ENCODE results near the gene TRIM41.
"Not testable (repeated sequence)": the region's sequence is repeated elsewhere in the genome, so short reads cannot be mapped to it uniquely, and the experiment has no call there.

The TRIM41 gene

DNA sequence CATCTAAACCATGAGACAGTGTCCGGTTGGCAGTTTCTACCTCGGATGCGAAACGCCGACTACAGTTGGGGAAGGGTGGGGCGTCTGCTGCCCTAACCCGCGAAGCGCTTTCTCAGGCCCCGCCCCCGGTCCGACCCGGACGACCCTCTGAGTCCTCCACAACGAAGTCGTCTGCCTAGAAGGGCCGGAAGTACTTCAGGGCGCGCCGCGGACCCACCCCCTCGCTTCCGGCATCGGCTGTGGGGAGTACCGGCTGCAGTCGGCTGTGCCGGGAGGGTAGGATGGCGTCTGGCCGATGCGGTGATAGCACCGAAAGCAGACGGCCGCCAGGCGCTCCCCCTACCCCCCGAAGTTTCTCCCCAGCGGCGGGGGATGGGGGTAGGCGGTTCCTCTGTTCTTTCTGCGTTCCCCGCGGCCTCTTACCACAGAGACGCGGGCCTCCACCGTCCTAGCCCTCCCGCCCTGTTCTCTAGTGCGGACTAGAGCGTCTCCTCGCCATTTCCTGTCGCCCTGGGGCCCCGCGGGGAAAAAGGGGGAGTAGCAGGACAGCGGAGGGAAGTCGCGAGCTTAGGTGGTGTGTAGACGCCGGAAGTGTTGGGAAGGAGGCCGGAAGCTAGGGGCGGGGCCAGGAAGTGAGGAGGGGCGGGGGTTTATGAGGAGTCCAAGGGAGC, at the start of gene TRIM41:
TRIM41 (plus strand) TSS at position 224 of the 671 bp plus-strand sequence. CDS start 719 bp downstream, outside the sequence.
- peak; percentile 97 for DNase-seq

DNA sequence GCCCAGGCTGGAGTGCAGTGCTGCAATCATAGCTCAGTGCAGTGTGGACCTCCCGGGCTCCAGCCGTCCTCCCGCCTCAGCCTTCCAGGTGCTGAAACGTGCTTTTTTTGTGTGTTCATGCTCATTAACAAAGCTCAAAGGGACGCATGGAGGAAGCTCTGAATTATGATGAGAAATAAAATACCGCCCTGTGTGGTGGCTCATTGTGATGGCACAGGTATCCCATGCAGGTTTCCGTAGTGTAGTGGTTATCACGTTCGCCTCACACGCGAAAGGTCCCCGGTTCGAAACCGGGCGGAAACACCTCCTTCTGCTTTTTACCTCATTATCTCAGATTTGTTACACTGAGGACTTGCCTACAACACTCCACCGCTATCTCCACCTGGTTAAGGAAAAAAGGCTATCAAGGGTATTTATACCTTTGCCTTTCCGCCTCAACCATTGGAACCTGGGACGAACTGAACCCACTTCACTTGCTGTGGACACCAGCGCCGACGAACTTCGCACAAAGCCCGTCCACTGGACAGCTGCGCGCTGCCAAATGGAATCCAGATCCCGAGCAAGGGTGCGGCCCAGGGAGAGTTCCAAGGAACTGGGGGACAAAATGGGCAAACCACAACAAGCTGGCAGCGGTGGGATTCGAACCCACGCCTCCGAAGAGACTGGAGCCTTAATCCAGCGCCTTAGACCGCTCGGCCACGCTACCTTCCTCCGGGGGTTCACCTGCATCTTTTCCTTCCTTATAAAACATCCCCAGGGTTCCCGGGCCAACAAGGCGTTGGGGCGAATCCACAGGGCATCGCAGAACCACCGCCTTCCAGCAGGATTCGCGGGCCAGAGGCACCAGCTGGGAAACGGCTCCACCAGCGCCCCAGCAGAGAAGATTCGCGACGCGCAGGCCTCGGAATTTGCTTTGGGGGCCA, 49.4 kb upstream of the TRIM41 start:
- peak; percentile 76 for DNase-seq

DNA sequence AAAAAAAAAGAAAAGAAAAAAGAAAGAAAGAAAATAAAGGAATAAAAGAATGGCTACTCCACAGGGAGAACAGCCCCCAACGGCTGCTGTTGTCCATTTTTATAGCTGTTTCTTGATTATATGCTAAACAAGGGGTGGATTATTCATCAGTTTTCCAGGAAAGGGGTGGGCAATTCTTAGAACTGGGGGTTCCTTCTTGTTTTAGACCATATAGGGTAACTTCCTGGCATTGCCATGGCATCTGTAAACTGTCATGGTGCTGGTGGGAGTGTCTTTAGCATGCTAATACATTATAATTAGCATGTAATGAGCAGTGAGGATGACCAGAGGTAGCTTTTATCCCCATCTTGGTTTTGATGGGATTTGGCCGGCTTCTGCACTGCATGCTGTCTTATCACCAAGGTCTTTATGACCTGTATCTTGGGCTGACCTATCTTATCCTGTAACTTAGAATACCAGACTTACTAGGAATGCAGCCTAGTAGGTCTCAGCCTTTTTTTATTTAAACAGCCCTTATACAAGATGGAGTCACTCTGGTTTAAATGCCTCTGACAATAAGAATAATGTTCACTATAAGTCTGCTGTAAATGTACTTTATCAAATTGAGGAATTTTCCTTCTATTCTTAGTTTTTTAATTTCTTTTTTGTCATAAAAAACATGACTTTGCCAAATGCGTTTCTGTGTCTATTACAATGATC, 46.7 kb upstream of the TRIM41 start:
- no peak for DNase-seq

DNA sequence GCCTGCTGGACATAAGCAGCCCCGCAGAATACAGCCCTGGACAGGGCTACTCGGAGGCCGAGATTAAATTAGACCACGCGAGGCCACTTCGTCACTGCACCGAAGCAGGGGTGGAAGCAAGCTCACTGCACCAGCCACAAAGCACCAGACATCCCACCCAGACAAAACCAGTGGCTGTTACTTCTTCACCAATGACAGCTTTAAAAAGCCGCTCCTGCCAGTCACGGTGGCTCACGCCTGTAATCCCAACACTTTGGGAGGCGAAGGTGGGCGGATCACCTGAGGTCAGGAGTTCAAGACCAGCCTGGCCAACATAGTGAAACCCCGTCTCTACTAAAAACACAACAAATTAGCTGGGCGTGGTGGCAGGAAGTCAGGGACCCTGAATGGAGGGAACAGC, 45.5 kb upstream of the TRIM41 start:
- not testable (repeated sequence) for DNase-seq

DNA sequence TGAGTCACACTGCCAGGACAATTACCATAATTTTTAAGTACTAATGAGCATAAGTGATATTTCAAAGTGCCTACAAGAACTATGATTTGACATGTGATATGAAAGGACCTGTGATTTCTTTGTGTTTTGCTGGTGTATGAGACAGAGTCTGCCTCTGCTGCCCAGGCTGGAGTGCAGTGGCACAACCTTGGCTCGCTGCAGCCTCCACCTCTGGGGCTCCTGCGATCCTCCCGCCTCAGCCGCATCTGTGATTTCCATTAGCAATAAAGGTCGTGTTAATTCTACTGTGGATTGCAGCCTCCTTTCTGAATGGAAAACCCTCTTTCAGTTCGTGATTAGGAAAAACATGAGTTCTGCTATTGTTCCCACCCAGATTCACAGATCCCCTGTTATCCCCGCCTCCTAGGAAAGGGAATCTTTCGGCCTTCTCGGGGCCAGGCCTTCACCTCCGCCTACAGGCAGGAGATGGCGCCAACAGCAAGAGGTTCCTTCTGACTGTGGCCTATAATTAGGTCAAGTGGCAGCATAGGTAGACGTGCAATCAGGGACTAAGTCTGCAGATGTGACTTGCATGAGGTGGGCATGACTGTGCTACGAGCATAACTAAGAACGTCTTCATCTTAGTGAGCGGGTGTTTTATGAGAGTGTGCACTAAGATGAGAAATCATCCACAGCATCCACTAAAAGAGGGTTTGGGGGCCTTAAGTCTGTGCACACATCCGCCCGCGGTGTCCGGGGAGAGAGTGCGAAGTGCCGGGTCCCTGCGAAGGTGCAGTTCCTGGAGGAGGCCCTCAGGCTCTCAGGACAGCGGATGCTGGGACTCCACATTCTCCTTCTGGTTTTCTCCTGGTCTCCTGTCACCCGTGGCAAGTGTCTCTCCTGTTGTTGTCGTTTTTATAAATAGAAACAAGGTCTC, 41.2 kb upstream of the TRIM41 start:
- no peak for DNase-seq

DNA sequence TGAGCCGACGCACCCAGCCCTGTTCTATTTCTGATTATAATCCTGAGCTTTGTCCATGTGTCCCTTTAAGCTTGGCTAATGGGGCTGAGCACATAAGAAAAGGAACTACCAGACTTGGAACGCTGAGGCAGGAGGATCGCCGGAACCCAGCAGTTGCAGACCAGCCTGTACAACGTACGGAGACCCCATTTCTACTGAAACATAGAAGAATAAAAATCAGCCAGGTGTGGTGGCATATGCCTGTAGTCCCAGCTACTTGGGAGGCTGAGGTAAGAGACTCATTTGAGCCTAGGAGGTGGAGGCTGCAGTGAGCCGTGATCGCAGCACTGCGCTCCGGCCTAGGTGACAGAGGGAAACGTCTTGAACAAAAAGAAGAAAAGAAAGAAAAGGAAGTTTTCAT, 40.4 kb upstream of the TRIM41 start:
- no peak for DNase-seq

DNA sequence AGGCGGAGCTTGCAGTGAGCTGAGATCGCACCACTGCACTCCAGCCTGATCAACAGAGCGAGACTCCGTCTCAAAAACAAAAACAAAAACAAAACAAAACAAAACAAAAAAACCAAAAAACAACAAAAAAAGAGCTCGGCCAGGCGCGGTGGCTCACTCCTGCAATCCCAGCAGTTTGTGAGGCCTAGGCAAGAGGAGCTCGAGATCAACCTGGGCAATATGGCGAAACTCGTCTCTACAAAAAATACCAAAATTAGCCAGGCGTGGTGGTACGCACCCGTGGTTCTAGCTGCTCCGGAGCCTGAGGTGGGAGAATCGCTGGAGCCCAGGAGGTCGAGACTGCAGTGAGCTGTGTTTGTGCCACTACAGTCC, 38.2 kb upstream of the TRIM41 start:
- no peak for DNase-seq

DNA sequence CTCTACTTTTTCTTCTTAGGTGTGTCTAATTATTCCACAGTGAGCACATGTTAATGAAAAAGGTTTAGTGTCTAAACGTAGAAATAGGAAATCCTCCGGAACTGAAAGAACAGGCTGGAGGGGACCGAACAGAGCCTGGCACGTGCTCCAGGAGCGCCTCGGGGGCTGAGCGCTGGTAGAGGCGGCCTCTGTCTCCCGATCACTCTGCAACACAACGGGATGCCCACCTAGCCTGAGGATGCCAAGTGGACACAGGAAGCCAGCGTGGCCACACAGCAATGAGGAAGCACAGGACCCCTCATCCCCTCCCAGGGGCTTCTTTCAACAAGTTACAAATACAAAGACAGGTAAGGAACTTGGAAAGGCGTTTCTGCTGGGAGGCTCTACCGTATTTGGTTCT, 37.5 kb upstream of the TRIM41 start:
- DNase-seq, result no peak

DNA sequence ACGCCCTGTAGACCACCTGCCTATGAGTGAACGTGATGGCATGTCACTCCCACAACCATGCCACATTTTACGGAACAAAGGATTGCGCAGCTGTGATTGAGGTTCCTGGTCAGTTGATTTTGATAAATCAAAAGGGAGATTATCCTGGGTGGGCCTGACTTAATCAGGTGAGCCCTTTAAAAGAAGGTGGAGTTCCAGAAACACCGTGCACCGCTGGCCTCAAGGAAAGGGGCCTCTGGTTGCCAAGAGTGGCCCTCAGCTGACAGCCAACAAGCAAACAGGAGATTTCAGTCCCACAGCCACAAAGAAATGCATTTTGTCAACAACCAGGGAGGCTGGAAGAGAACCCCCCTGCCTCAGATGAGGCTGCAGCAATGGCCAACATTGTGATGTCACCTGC, 37.1 kb upstream of the TRIM41 start:
- DNase-seq, result no peak

DNA sequence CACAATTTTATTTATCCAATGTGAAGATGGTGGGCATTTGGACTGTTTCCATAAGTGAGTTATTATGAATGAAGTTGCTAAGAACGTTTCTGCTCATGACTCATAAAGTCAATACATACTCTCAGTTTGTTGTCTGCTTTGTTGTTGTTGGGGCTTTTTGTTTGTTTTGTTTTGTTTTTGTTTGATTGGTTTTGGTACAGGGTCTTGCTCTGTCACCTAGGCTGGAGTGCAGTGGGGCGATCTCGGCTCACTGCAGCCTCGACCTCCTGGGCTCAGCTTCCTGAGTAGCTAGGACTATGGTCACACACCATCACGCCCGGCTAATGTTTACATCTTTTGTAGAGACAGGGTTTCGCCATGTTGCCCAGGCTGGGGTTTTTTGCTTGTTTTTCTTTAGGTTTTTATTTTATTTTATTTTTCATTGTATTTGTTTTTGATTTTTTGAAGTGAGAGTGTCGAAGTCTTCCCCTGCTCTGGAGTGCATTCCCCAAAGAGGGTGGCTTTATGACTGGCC, 36.0 kb upstream of the TRIM41 start:
- DNase-seq, result no peak

DNA sequence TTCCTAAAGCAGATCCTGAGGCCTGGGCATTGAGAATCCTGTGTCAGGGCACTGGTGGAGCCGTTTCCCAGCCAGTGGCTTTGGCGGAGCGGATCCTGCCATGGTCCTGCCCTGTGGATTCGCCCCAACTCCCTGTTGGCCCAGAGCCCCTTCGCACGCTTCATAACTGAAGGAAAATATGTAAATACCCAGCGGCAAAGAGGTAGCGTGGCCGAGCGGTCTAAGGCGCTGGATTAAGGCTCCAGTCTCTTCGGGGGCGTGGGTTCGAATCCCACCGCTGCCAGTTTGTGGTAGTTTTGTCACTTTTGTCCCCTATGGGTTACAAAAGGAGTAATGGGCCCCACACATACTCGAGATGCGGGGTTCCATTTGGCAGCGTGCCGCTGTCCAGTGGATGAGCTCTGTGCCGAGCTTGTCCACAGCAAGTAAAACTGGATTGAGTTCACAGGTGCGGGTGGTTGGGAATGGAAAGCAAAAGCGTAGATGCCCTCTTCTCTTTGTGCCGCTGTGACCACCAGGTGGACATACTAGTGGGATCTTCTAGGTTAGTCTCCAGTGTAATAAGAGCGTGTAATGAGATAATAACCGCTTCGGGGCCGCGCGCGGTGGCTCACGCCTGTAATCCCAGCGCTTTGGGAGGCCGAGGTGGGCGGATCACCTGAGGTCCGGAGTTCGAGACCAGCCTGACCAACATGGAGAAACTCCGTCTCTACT, 35.4 kb upstream of the TRIM41 start:
- DNase-seq, result peak; percentile 69

DNA sequence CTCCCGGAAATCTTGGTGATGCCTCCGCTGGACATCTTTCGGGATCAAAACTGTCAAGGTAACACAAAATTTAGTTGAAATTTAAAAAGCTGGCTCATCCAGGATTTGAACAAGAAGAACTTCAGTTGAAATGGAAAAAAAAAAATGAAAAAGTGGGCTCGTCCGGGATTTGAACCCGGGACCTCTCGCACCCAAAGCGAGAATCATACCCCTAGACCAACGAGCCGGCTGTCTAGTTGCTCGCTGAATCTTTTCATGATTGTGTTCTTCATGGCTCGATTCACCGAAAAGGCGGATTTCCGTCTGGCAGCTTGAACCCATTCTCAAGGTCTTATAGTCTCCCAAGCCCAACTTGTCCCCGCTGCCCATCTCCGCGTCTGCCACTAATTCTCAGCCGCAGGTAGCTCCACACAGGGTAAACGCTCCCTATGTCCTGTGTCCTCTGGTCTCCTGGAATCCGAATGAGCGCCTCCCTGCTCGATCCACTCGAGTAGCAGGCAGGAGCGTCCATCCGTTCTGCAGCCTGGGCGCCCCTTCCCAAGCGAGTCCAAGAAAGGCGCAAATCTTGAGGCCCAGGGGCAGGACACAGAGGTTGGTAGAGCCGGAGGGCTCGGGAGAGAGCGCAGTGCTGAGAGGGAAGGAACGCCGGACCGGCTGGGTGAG, 34.2 kb upstream of the TRIM41 start:
- DNase-seq, result peak; percentile 79

DNA sequence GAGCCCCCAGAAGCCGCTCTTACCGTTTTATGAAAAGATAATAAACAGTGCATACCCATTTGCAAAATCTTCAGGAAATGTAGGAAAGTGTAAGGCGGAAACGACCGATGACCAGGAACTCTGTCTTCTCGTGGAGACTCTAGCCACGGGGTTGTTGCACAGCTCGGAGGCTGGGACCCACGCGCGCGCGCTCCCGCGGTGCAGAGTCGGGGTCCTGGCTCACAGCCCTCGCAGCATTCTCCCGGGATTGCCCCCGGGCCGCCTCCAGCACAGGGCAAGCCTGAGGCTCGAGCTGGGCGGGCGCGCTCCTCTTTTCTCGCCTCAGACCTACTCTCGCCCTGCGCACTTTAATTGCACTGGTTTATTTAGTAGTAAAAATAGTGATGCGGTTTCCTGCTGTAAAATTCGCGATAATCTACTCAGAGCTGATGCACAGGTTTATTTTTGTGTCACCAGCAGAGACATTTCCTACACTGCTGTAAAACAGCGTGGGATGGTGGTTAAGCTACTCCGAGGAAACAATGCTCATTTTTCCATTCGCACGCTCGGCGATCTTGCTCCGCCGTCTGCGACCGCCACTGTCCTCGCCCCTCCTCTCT, 33.6 kb upstream of the TRIM41 start:
- peak; percentile 58 for DNase-seq

DNA sequence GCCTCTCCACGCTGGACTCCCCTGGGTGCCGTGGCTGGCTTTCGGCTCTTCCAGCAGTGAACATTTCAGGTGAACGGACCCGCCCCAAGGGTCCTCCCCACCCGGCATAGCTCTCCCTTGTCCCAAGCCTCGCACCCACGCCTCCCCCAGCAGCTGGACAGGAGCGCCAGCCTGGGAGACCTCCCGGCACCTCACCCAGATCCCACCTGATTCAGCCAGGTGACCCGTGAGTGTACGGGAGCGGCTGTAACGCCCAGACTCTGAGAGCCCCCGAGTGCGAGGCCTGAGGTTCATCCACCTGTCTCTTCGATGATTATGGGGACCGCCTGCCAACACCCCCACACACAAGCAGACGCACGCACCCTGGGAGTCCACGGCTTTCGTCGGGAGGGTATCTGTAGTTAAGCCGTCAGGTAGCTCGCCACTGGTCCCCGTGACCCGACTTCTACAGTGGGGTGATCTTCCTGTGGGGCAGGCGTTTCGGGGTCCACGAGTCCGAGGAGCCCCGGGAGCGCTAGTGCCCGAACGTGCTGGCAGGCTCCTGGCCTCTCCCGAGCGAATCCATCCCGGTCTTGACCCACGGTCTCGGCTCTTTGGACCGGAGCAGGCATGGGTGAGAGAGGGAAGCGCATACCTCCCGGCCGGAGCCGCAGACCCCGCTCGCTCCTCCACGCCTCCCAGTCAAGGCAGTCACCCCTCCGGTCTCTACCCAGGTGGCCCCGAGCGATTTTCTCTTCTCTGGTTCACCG, 32.9 kb upstream of the TRIM41 start:
- DNase-seq, result peak; percentile 40

DNA sequence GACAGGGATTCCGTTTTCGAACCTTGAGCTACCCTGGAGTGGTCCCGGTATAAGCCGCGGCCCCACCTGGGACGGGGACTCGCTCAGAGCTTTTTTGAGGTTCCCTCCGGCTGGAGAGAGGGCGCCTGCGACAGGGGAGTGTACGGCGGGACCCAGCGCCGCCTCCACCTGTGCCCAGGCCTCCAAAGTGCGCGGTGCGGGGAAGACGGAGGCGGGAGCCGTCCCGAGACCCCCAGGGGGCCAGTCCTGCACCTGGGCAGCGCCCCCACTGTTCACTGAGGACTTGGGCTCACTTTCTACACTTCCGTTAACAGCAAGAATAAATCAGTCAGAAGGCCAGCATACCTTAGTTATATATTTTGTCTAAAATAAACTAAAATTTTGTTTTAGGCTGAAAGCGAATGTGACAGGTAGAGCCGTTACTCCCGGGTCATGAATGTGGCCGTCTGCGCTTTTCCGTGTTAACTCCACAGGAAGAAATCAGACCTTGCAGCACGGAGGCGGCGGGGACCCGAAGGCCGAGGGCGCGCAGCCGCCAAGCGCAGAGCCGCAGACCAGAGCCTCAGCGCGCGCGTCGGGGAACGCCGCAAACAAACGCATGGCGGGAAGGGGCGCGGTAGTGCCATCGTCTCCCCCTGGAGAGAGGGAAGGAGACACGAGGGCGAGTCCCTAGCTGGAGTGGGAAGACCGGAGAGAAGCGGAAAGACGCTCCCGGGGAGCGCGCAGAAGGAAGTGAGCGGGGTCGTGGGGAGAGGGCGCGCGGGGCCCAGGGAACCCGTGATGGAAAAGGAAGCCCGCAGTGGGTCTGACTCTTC, 32.2 kb upstream of the TRIM41 start:
- DNase-seq, result peak; percentile 53

DNA sequence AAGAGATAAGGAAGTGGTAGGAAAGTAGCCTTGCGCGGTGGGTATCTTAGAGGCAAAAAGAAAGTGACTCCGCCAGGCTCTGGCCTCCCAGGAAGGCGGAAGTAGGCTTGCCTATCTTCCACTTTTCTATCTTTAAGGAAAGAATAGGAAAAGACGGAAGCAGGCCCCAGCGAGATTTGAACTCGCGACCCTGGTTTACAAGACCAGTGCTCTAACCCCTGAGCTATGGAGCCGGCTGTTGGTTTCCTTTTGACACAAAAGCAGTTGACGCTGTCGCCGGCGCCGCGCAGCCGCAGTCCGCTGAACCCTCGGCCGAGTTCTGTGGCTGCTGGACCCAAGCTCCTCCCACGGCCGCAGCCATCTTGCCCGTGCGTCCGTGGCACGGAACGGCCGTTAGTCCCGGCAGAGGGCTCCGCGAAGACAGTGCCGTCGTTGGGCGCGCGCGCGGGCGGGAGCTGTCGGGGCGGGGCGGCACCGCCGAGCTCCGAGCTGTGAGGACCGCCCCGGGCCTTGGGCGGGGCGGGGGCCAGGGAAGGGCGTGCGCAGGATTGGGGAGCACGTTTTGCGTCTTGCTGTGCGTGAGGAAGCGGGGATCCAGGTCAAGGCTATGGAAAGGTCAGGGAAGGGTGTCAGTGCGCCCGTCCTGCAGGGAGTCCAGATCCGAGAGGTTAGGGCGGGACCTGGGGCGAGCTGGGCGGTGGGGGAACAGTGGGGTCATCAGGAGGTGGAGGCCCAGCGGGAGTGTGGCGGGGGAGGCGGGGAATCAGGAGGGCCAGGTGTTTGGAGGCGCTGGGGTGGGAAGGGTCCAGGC, 31.4 kb upstream of the TRIM41 start:
- DNase-seq, result peak; percentile 92

DNA sequence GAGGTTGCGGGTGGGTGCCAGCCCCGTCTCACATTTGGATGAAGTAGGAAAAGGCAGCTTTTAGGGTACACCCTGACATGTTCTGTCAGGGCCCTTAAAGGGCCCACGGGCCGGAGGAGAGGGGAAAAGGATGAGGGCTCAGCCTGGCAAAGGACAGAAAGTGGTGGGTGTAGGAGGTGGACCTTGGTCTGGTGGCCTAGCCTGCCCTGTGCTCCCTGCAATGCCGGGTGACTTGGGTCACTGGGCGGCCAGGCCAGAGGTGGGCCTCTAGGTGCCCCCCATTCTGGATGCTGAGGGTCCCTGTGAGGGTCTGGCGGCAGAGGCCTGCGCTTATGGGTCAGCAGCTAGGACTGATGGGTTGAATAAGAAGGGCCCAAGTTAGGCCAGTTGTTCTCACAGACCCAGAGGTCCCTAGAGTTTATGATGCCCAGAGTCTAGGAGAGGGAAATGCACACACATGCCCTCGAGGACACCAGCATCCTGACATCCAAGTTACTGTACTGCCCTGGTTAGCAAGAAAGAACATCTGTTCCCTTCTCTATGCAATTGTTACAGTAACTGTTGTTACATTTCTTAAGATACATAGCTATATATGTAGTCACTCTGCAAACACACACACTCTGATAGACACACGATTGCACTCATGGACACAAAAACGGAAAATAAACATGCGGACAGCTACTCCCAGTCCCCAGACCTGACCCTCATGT, 30.6 kb upstream of the TRIM41 start:
- DNase-seq, result no peak

Measured in stimulated activated CD4-positive, alpha-beta T cell treated with anti-CD3 and anti-CD28 coated beads, Interleukin-12 subunit alpha, Interleukin-12 subunit beta, amount 100 ng/mL, for 4 hours (primary cell).